HG03103 (cell line): ENCODE measurements around the gene CPE.
"Not testable (repeated sequence)": the region's sequence is repeated elsewhere in the genome, so short reads cannot be mapped to it uniquely, and the experiment has no call there.

Experiments
- ATAC-seq: cut with Tn5 transposase; IDR thresholded peaks from one replicate; pipeline ENCODE4 v1.9.1; 2021; ENCODE audit warnings: low read depth; ENCODE audit not compliant: unreplicated experiment

Gene CPE

DNA sequence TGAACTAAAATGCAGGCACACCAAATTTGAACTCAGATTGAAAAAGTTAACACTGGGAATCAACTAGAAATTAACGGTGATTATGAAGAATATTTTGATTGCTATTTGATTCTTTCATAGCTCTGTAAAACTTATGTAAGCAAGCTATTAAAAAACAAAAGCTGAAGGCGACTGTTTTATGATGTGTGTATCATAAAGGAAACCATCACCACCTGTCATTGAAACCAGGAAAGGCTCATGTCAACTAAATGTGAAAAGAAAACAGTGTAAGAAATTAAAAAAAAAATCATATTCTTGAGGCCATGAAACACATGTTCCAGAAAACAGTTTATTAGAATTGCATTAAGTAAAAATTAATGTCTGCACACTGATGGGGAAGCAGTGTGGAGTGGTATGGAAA, 24.2 kb downstream of the CPE start:
- ATAC-seq: no peak

DNA sequence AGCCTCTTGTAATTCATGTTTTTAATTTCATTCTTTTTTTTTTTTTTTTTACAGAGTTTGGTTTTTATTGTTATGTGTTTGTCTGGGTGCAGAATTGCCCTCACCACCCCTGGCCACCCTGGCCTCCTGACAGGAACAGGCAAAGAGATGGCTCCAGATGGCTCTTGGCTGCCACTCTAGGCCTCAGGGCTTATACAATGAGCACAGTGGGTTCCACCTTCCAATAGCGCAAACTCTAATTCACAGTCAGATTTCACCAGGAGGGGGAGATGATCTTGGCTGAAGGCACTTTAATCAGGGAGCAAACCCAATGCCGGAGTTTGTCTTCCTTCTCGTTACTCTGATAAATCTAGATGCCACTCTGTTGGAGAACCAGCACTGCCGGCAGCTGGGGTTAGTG, 24.8 kb downstream of the CPE start:
- ATAC-seq: no peak

DNA sequence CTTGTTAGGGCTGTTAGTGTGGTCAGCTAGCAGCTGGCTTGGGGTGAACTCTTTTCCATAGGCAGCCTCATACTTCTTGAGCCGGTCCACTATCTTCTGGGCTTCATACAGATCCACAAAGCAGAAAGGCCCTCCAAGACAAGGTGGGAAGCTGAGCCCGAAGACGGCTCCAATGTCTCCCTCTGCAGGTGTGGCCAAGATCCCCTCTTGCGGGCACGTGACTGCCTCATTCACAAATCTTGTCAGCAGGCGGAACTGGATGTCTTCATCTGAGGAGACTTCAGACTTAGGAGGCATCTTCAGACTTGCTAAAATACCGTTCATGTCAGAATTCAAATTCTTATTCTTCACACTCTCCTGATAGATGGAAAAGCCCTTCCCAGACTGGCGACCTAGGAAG, 25.3 kb downstream of the CPE start:
- ATAC-seq: no peak

DNA sequence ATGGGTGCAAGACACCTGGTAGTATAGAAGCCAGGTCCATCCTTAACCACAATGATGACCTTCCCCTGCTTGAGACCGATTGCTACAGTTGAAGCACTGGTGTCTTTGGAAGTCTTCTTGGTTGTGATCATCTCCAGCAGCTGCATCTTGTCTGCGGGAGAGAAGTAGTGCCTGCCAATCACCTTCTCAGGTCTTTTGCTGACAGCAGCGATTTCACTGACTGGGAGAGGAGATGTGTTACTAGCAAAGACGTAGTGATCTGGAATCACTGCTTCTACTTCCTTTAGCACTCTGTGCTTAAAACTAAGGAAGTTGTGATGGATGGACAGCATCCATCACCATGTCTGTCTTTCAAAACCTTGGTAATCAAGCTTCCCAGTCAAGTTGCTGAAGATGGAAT, 25.9 kb downstream of the CPE start:
- ATAC-seq: no peak

DNA sequence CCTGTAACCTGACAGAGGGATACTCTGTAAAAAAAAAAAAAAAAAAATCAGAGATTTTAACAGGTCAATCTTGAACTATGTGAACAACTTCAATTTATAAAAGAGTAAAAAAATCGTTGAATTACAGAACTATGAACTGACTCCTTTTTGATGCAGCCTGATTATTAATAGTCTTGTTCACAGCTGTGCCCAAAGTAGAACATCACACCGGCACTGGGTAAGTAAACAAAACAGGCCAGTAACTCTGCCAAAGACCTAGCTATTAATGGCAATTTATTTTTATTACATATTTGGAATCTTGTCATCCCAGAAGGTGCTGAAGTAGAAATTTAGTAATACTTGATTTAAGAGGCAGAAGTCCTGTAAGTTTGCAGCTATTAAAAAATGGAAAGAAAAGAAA, 31.4 kb downstream of the CPE start:
- no peak for ATAC-seq

DNA sequence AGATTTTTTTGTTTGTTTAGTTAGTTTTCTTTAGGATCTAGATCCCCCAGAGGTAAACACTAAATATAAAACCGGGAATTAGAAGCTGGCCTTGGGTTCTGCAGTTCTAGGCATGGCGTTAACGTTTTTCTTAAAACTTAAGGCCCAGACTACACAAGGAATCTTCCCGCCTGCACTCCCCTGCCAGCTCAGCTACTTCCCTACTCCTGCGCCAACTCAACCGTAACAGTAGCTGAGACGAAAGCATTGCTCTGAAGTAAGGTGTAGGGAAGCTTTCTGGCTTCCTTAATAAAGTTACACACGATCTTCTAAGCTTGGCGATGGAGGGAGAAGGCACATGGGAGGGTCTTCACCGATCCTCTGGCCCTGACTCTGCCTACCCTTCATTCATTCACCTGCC, 37.1 kb downstream of the CPE start:
- ATAC-seq: no peak

DNA sequence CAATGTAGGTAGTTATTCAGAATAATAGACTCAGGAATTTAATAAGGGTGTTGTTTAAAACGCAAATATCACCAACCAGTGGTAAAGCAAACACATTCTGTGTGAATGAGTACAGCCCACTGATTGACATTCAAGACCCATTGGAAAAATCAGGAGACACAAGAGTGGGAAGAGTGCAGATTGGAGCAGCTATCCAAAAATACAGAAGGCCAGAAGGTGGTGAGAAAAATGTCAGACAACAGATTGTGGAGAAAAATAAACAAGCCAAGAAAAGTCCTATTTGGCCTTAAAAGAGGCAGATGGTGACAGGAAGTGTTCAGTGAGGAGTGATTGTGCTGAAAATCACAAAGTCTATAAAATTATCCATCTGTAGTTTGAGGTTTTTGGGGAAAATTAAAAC, 39.3 kb downstream of the CPE start:
- no peak for ATAC-seq

DNA sequence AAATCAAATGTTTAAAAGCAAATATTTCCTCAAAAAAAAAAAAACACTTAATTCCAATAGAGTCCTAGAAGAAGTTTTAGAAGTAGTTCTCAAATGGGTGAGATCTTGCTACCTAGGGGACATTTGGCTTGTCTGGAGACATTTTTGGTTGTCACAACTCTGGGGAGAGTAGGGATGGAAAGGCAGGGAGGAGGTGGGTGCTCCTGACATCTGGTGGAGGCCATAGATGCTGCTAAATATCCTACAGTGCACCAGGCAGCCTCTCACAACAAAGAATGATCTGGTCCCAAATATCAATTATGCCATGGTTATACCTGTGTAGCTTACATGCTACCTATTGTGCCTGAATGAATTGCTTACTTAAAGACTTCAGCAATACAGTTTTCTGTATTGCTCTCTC, 46.8 kb downstream of the CPE start:
- no peak for ATAC-seq

DNA sequence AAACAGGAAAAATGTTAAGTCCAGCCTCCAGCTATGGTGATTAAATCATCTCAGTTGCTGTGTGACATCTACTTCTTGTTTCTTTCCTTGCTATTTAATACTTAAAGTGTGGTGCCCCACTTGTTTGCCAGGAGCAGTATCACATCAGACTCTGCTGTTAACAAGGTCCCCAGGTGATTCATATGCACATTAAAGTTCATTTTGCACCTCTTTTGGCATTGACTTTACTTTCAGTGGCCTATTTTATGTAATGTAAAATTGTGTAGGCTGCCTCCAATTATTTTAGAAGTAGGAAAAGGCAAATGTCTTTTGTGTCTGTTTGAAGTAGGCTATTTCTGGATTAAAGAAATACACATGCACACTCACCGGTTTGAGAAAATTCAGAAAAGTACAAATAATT, 47.5 kb downstream of the CPE start:
- ATAC-seq: no peak

DNA sequence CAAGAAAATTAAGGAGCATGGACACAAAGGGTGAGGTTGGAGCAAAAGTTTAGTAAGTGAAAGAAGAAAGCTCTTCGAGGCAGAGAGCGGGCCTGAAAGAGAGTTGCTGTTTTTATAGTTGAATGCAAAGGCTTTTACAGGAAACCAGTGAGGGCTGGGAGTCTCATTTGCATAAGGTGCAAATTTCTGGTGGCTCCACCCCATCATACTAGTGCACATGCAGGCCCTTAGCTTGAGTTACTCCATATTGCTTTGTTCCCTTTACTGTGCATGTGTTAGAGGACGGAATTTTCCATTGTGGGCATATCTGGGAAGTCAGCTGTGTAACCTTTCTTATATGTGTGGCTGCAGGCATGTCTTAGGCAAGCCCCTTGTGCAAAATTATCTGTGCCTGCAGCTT, 48.0 kb downstream of the CPE start:
- ATAC-seq: no peak

DNA sequence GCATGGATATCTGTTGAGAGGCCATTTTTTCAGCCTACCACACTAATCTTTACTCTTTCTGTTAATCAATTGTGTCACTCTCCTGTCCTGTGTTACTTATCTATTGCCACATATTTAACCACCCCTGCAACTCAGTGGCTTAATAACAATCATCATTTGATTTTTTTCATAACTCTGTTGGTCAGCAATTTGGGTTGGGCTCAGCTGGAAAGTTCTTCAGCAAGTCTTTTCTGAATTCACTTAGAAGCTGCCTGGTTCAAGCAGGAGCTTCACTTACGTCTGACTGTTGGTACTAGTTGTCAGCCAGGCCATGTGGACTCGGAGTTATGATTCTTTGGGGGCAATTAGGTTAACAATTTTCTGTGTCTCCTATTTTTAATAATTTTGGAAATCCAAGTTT, 50.1 kb downstream of the CPE start:
- ATAC-seq: no peak

DNA sequence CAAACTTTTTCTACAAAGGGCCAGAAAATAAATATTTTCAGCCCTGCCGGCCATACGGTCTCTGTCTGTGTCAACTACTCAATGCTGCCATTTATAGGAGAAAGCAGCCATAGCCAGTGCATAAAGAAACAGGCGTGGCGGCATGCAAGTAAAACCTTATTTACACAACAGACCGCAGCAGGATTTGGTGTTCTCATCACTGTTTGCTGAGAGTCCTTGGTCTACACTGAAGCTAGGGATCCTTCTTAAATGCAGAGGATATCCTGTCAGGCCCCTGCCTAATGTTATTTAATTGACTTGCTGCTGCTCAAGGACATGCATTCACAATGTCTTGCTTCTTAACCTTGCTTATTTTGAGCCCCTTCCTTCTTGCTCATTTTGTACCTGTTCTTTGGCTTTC, 54.7 kb downstream of the CPE start:
- ATAC-seq: no peak

DNA sequence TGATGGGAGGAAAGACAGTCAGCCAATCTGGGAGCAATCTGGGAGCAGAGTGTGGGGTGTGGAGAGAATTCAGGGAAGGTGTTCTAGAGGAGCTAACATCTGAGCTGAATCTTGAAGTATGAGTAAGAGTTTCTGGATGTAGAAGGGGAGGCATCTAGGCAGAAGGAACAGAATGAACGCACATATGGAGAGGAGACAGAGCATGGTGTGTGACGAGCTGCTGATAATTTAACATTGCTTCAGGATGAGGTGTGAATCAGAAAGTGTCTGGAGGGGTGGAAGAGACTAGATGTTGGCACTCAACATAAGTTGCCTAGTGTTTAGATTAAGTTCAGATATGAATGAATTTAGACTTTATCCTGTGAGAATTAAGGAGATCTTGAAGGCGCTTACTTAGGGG, 58.9 kb downstream of the CPE start:
- ATAC-seq: no peak

DNA sequence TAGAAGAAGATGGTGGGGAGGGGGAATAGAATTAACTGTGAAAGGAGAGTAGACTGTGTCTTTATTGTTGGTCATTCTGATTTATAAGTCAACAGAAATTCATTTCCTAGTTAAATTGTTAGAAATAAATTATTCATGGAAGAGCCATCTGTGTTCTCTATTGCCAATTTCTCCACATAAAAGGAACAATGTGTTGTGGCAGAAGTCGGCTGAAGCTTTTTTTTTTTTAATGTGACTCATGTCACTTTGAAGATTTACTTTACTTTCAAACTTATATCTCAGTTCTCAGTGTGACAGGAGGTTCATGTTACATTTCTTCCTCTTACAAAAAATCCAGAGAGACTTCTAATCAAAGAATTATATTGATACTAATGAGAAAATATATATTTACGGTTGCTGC, 60.5 kb downstream of the CPE start:
- no peak for ATAC-seq

DNA sequence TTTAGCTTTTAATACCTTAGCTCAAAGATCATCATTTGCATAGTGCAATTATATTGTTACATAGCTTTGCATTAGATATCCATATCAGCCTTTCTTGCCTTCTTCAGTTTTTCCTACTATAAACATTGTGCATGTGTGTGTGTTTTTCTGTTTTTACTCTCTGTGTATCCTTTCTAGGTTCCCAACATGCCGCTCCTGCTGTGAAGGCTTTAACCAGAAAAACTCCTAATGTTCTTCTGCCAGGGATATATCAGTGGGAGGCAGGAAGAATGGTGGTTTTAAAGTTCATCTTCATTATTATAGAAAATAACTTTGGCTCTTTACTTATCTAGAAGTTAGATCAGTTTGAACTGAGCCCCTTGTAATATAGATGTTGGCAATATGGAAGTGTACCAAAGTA, 61.2 kb downstream of the CPE start:
- ATAC-seq: no peak

DNA sequence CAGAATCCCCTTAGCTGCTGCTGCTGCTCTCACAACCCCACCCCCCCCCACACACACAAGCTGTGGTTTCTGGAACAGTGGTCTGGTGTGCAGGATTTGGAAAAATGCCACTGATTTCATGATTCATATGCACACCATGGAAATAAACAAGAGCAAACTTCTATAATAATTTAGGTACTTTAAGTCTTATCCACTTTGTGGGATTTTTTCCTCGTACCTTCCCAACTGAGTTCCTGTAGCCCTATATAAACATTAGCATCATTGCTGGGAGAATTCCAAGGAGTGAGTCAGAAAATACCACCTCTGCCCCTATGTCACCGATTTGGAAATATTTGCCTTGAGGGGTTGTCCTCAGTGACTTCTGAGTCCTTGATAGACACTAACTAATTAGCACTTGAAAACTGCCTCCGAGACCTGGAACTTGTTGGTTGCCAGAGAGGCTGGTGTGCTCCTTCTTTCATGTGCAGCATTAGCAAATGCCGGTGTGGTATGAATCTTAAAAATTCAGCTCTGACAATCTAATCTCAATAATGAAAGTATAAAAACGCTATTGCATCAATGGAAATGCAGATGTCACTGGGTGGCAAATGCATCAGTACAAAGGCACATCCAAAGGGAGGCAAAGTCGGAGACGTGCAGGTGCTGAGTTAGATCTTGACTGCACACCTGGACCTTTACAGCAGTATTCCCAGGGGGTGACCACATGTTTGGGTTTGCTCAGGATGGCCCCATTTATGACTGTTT, 61.8 kb downstream of the CPE start:
- no peak for ATAC-seq

DNA sequence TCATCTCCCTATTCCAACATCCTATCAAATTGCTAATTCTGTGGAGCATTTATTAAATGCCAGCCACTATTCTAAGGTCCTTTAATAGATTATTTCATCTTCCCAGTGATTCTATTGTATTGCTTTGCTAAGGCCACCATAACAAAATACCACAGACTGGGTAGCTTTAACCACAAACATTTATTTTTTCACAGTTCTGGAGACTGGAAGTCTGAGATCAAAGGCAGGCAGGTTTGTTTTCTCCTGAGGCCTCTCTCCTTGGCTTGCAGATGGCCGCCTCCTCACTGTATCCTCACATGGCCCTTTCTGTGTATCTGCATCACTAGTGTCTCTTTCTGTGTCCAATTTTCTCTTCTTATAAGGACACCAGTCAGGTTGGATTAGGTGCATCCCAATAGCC, 64.5 kb downstream of the CPE start:
- no peak for ATAC-seq

DNA sequence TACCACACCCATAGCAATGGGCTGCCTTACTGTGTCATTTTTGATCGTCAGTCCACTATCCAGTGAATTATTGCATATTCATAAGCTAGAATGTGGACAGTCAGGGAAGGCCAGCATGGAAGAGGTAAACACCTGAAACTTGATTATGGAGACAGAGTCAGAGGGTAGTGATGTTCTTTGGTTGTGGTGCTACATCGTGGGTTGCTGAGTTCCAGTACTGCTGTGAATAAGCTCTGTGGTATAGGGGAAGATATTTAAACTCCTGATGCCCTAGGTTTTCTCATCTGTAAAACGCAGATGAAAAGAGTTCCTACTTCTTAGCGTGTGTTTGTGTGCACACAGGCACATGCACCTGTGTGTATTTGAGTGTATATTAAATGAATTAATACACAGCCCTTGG, 69.9 kb downstream of the CPE start:
- no peak for ATAC-seq

DNA sequence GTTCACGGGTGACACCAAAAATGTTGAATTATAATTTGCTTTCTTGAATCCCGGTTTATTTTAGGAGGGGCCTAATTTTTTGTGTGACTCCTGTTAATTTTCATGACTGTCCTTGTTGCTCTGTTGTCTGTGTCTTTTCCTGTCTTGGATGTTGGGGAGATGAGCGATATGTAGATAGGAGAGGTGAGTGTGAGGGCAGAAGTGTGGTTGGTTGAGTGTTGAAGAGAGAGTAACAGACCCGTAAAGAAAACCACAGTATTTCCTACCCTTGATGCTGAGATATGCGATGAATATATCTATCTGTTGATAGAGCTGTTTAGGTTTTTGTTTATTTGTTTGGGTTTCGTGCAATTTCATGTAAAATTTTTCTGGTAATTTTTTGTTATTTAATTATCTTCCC, 70.5 kb downstream of the CPE start:
- no peak for ATAC-seq

DNA sequence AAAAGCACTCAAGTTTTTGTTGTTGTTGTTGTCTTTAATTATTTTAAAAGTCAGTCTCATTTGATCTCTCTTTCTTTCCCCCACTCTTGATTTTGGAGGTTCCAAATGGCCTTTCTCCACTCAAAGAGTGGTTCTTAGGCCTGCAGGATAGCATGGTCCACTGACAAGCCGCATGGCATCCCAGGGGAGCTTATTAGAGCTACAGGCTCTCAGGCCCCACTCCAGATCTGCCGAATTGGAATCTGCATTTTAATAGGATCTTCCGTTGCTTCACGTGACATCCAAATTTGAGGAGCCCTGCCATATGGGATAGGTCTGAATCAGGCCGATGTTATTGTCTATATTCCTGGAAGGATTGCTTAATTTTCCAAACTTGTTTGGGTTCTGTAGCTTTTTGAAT, 72.1 kb downstream of the CPE start:
- no peak for ATAC-seq

DNA sequence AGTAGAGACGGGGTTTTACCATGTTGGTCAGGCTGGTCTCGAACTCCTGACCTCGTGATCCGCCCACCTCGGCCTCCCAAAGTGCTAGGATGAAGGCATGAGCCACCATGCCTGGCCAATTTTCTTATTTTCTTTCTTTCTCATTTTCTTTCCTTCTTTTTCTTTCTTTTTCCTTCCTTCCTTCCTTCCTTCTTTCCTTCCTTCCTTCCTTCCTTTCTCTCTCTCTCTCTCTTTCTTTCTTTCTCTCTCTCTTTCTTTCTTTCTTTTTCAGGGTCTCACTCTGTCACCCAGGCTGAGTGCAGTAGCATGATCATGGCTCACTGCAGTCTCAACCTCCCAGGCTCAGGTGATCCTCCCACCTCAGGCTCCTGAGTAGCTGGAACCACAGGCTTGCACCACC, 74.3 kb downstream of the CPE start:
- ATAC-seq: not testable (repeated sequence)

DNA sequence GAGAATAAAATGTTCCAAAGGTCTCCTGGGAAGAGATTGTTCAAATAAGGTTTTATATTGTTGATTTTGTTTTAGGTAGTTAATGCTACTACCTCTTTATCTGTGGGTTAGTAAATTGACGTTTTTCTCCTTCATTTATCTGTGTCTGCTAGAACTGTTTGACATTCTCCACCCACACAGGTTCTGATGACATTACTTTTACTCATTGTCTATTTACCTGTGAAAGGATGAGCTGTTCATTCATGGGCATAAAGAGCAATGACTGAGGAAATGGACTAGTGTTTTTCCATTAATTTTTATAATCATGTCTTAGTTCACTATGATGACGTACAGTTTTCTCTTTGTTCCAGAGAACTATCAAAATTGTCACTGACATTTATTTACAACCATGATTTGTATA, 75.6 kb downstream of the CPE start:
- no peak for ATAC-seq

DNA sequence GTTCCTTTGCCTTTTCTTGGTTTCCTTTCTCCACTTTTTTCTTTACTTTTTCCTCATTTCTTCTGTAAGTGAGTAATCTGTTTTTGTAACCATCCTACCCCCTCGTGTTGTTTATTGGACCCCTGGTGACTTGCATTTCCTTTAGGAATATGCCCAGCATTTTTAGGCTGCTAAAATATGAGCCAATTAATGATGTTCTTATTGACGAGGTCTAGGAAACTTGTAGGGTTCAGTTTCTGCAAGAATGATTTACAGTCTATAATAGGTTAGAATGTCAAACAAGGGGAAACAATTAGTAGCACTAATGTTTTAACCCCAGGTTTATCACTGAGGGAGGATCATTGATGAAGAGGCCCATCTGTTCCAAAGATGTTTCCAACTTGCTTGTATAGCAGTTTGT, 79.0 kb downstream of the CPE start:
- no peak for ATAC-seq
